K562 (cell line): ENCODE measurements around the gene PCDHGC4. TPM values are rescaled to one million over a fixed set of nuclear protein-coding genes. Genes with fewer than 3 reads are reported as not detected.

Experiments
- ATAC-seq: fragments of 200-7000 bp; cut with Tn5 transposase; 3 replicates; pipeline ENCODE4 v1.9.1; 2020; ENCODE audit warnings: moderate library complexity
- BruUV-seq: library from RNA; stranded (reverse); fragments of 400-500 nt; replicated peaks from 2 replicates; lab custom pipeline; 2021; lab: Mats Ljungman, UMichigan
- CTCF ChIA-PET: fragments of 300-600 bp; formaldehyde crosslinking; extraction: SDS; loops from one replicate; lab custom pipeline; 2021; ENCODE audit warnings: low intra/inter-chr PET ratio; lab: Yijun Ruan, JAX
- POLR2A ChIA-PET: fragments of 300-600, 350-650 bp; sonication (Branson Sonifier 250); formaldehyde crosslinking; extraction: SDS; loops from one replicate; lab custom pipeline; 2021; ENCODE audit warnings: antibody characterized with exemption, inconsistent platforms; lab: Yijun Ruan, JAX
- DNase-seq, 4 experiments: peaks; one replicate each; pipeline versions ENCODE4 v3.0.0 to v3.0.0-alpha.2; 2011 to 2018; ENCODE audit warnings: low spot score in 3 of 4, mixed read lengths in 3 of 4; ENCODE audit errors: extremely low read depth in 1 of 4
- FAIRE-seq: peaks from 2 replicates; lab custom pipeline; 2011; peaks lifted over from hg19 to GRCh38; lab: Jason Lieb, UNC
- H2AFZ ChIP-seq: 2 replicates; pipeline ENCODE4 v1.6.0; 2011; ENCODE audit warnings: low read depth, low read length, control low read depth, inconsistent platforms
- H3K27ac ChIP-seq: fragments of 200-600 bp; 3 replicates; pipeline ENCODE4 v1.8.0; 2011; ENCODE audit warnings: low read depth, mild to moderate bottlenecking, control low read depth, inconsistent platforms, low read length, moderate library complexity, mixed read lengths; ENCODE audit errors: extremely low read depth
- H3K27me3 ChIP-seq, 2 experiments: fragments of 300-600 bp in 1 of 2; 2 replicates in 1 of 2; 3 replicates in 1 of 2; pipeline versions ENCODE4 v1.6.0 to v1.8.0; 2011; ENCODE audit warnings: inconsistent platforms in 2 of 2, low read length in 2 of 2, mild to moderate bottlenecking in 1 of 2, mixed read lengths in 1 of 2, moderate library complexity in 1 of 2; ENCODE audit not compliant: control insufficient read depth in 2 of 2, insufficient read depth in 2 of 2
- H3K36me3 ChIP-seq: fragments of 300-600 bp; 3 replicates; pipeline ENCODE4 v1.8.0; 2011; ENCODE audit warnings: mild to moderate bottlenecking, low read length, inconsistent platforms; ENCODE audit not compliant: control insufficient read depth, insufficient read depth
- H3K4me1 ChIP-seq, 2 experiments: fragments of 200-600 bp in 1 of 2; replicated peaks in 1 of 2; 2 replicates in 1 of 2; 3 replicates in 1 of 2; pipeline versions ENCODE4 v1.5.1 to v1.8.0; 2011; ENCODE audit warnings: inconsistent platforms in 2 of 2, low read length in 2 of 2, mild to moderate bottlenecking in 1 of 2, mixed read lengths in 1 of 2, moderate library complexity in 1 of 2; ENCODE audit not compliant: control insufficient read depth in 2 of 2, insufficient read depth in 2 of 2
- H3K4me2 ChIP-seq: 2 replicates; pipeline ENCODE4 v1.6.1; 2011; ENCODE audit warnings: low read length, control low read depth, inconsistent platforms, mixed read lengths; ENCODE audit not compliant: insufficient read depth
- H3K4me3 ChIP-seq: fragments of 200-600 bp; sonication (generic), shearing (Covaris generic); 2 replicates; pipeline ENCODE4 v1.5.1; 2016; ENCODE audit warnings: control low read depth, inconsistent platforms
- H3K79me2 ChIP-seq: fragments of 200-600 bp; 3 replicates; pipeline ENCODE4 v1.8.0; 2011; ENCODE audit warnings: low read length, inconsistent platforms; ENCODE audit not compliant: control insufficient read depth, insufficient read depth
- H3K9ac ChIP-seq, 2 experiments: 2 replicates each; pipeline versions ENCODE4 v1.6.0 to v1.6.1; 2011; ENCODE audit warnings: low read depth in 2 of 2, low read length in 2 of 2, control low read depth in 1 of 2, inconsistent platforms in 1 of 2, mild to moderate bottlenecking in 1 of 2, mixed read lengths in 1 of 2; ENCODE audit not compliant: insufficient read depth in 1 of 2
- H3K9me1 ChIP-seq: one replicate; pipeline ENCODE4 v1.6.0; 2011; ENCODE audit warnings: inconsistent platforms, mild to moderate bottlenecking, low read length, moderate library complexity; ENCODE audit not compliant: control insufficient read depth, insufficient read depth
- H3K9me3 ChIP-seq: replicated peaks from 2 replicates; pipeline ENCODE4 v1.5.1; 2011; ENCODE audit warnings: low read depth, low read length, inconsistent platforms; ENCODE audit not compliant: control insufficient read depth, insufficient read depth
- H4K20me1 ChIP-seq: replicated peaks from 2 replicates; pipeline ENCODE4 v1.6.1; 2011; ENCODE audit warnings: low read length, inconsistent platforms, mixed read lengths; ENCODE audit not compliant: control insufficient read depth, insufficient read depth
- CBX8 ChIP-seq: fragments of 200-600 bp; sonication (generic); IDR thresholded peaks from 2 replicates; pipeline ENCODE4 v1.6.1; 2012; ENCODE audit warnings: borderline replicate concordance, mixed run types, low read depth, mild to moderate bottlenecking, moderate library complexity, mixed read lengths, low read length, control low read depth, inconsistent platforms; ENCODE audit not compliant: poor library complexity, severe bottlenecking; ENCODE audit errors: extremely low read depth
- CEBPG ChIP-seq, 3 experiments: fragments of 200-800 bp in 1 of 3; sonication (Bioruptor generic) in 1 of 3; sonication (generic) in 1 of 3; formaldehyde crosslinking in 1 of 3; IDR thresholded peaks in 2 of 3; conservative IDR thresholded peaks in 1 of 3; 2 replicates each; pipeline versions ENCODE4 v1.6.1 to v1.8.0; 2016 to 2022; ENCODE audit warnings: missing compliant biosample characterization in 2 of 3, missing genetic modification characterization in 2 of 3, mild to moderate bottlenecking in 1 of 3, missing genetic modification reagents in 1 of 3
- EHMT2 ChIP-seq: fragments of 450-650 bp; IDR thresholded peaks from 2 replicates; pipeline ENCODE4 v1.6.1; 2018; ENCODE audit warnings: antibody characterized with exemption
- ESRRA ChIP-seq: fragments of 450-650 bp; IDR thresholded peaks from 2 replicates; pipeline ENCODE4 v1.6.1; 2014; ENCODE audit warnings: low read depth, mild to moderate bottlenecking, moderate library complexity, borderline replicate concordance
- HDAC8 ChIP-seq: fragments of 450-650 bp; IDR thresholded peaks from 2 replicates; pipeline ENCODE4 v1.6.1; 2016; ENCODE audit warnings: mild to moderate bottlenecking, missing genetic modification characterization, moderate library complexity, missing compliant biosample characterization
- HNRNPK ChIP-seq: fragments of 200-400 bp; formaldehyde crosslinking; IDR thresholded peaks from one replicate; pipeline ENCODE4 v1.6.1; 2018; ENCODE audit warnings: mild to moderate bottlenecking, low read depth, low read length; ENCODE audit not compliant: poor library complexity, severe bottlenecking
- PRDM10 ChIP-seq: fragments of 450-650 bp; IDR thresholded peaks from 2 replicates; pipeline ENCODE4 v1.6.1; 2018; ENCODE audit not compliant: partially characterized antibody
- RBM39 ChIP-seq: fragments of 200-400 bp; formaldehyde crosslinking; optimal IDR thresholded peaks from 2 replicates; pipeline ENCODE3; 2018; ENCODE audit warnings: low read depth, low read length
- USF1 ChIP-seq: sonication (generic); formaldehyde crosslinking; IDR thresholded peaks from 2 replicates; pipeline ENCODE4 v1.9.0; 2022; ENCODE audit warnings: mild to moderate bottlenecking, missing genetic modification reagents
- ZNF232 ChIP-seq: sonication (generic); formaldehyde crosslinking; IDR thresholded peaks from 2 replicates; pipeline ENCODE4 v1.8.0; 2022; ENCODE audit warnings: mild to moderate bottlenecking, missing genetic modification reagents
- ZNF311 ChIP-seq: fragments of 250-450 bp; sonication (Bioruptor Pico); IDR thresholded peaks from 2 replicates; pipeline ENCODE4 v1.4.0; 2020; ENCODE audit warnings: mild to moderate bottlenecking, moderate library complexity
- ZNF512 ChIP-seq: IDR thresholded peaks from 2 replicates; pipeline ENCODE4 v1.6.1; 2016; ENCODE audit warnings: missing genetic modification characterization, missing compliant biosample characterization
- ZNF589 ChIP-seq: fragments of 200-800 bp; sonication (Bioruptor generic); IDR thresholded peaks from 2 replicates; pipeline ENCODE4 v1.6.1; 2016; ENCODE audit warnings: low read depth, missing genetic modification characterization, missing compliant biosample characterization
- ZNF79 ChIP-seq: fragments of 250-450 bp; sonication (Bioruptor Pico); IDR thresholded peaks from 2 replicates; pipeline ENCODE4 v1.4.0; 2020; ENCODE audit warnings: low read depth, mild to moderate bottlenecking, moderate library complexity
- WGBS: fragments of 100-300 bp; shearing (Covaris generic); methylation state at CpG from one replicate; pipeline ENCODE4 v1.1.6; 2016; ENCODE audit warnings: low coverage, mixed read lengths; ENCODE audit not compliant: insufficient coverage; ENCODE audit errors: missing lambda C conversion rate; 5-methylcytosine and 5-hydroxymethylcytosine counted together
- in situ Hi-C: fragments of 300-500 bp; cut with MboI; formaldehyde crosslinking; loops from 4 replicates; pipeline ENCODE4 v1.15.0; 2018; ENCODE audit warnings: inconsistent platforms, mixed read lengths
- intact Hi-C: fragments of 100-400 bp; cut with micrococcal nuclease; formaldehyde crosslinking; loops from 2 replicates; pipeline ENCODE4 v1.14.2; 2022
- polyA plus RNA-seq, 8 experiments: library from polyadenylated mRNA; depleted of rRNA in 4 of 8; stranded (reverse) in 5 of 8; unstranded in 3 of 8; fragments of >200 nt; fragmentation: Nextera tagmentation in 2 of 8; fragmentation: Illumina TruSeq in 1 of 8; extraction: Ambion mirVana in 2 of 8; extraction: Trizol in 1 of 8; gene quantifications; 2 replicates each; pipeline versions ENCODE4 v1.2.1 to v1.2.3, GENCODE V29; 2011 to 2014; ENCODE audit warnings: inconsistent platforms in 1 of 8, missing spikeins in 1 of 8
- total RNA-seq, 7 experiments: library from RNA; depleted of rRNA in 6 of 7; stranded (reverse); fragments of >200 nt in 6 of 7; fragmentation: Illumina TruSeq in 2 of 7; extraction: Trizol in 2 of 7; gene quantifications; 2 replicates each; pipeline versions ENCODE4 v1.2.1 to v1.2.3, GENCODE V29; 2011 to 2021; ENCODE audit warnings: low replicate concordance in 1 of 7

Gene PCDHGC4
- total and polyA plus RNA-seq, 9 of the 15 experiments (the other 6 are each of a cell fraction or from before 2014, with no cell fraction given): 0.05 TPM; not detected in 8

GRCh38 chr5:141533897-141534296, 49.1 kb downstream of the PCDHGC4 start (continued):
- TF ChIP-seq HDAC8: no peak
- no peak for TF ChIP-seq ZNF79 (CRISPR knock-in tag)
- no peak for TF ChIP-seq CEBPG (CRISPR knock-in tag; IDR thresholded peaks at IDR 0.05)
- TF ChIP-seq CEBPG (tag; conservative IDR thresholded peaks at IDR 0.05 in 1 of 2, IDR thresholded peaks at IDR 0.05 in 1 of 2): no peak
- TF ChIP-seq RBM39: no peak
- TF ChIP-seq ESRRA: no peak
- no peak for TF ChIP-seq USF1 (CRISPR knock-in tag)
- TF ChIP-seq HNRNPK: no peak
- TF ChIP-seq, all 486 proteins: peak for 0

- Histone ChIP-seq H3K4me2 (no peak overlapping the region), H3K9me3 (no peaks in the 10 kb centered on the region), H3K27me3 (no peaks in the 10 kb centered on the region), H2AFZ (no peak overlapping the region), H3K9ac (no peak overlapping the region), H3K36me3 (peaks cover 81% of the 10 kb centered on the region; the same call in 2 of the 3 replicates), H3K27ac (no peak overlapping the region), H3K4me1 (peaks cover 0 to 2% of the 10 kb centered on the region in 2 experiments; a peak in 1 of 5 replicates), H3K9me1 (no peaks in the 10 kb centered on the region), H4K20me1 (no peaks in the 10 kb centered on the region), H3K4me3 (no peak overlapping the region), H3K79me2 (no peaks in the 10 kb centered on the region)
- no peak for DNase-seq
- POLR2A ChIA-PET: no interaction called here
- no peak for ATAC-seq
- intact Hi-C loops (no loop called here), in situ Hi-C loops (no loop called here)
- CTCF ChIA-PET: no interaction called here
- TF ChIP-seq ZNF589 (CRISPR knock-in tag) (no peak), ZNF232 (CRISPR knock-in tag) (no peak), ZNF311 (CRISPR knock-in tag) (no peak), CBX8 (no peak), PRDM10 (no peak), ZNF512 (tag) (no peak), EHMT2 (no peak)
- 97% methylated on average over 4 of the region's 4 CpGs for WGBS
- no TSS peak for BruUV-seq
- FAIRE-seq: no peak
Observed at GRCh38 chr5:141534492-141535213, 49.8 kb downstream of the PCDHGC4 start.
